ENCODE measurements around the gene PDGFC.

Gene PDGFC, protein sequence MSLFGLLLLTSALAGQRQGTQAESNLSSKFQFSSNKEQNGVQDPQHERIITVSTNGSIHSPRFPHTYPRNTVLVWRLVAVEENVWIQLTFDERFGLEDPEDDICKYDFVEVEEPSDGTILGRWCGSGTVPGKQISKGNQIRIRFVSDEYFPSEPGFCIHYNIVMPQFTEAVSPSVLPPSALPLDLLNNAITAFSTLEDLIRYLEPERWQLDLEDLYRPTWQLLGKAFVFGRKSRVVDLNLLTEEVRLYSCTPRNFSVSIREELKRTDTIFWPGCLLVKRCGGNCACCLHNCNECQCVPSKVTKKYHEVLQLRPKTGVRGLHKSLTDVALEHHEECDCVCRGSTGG

DNA sequence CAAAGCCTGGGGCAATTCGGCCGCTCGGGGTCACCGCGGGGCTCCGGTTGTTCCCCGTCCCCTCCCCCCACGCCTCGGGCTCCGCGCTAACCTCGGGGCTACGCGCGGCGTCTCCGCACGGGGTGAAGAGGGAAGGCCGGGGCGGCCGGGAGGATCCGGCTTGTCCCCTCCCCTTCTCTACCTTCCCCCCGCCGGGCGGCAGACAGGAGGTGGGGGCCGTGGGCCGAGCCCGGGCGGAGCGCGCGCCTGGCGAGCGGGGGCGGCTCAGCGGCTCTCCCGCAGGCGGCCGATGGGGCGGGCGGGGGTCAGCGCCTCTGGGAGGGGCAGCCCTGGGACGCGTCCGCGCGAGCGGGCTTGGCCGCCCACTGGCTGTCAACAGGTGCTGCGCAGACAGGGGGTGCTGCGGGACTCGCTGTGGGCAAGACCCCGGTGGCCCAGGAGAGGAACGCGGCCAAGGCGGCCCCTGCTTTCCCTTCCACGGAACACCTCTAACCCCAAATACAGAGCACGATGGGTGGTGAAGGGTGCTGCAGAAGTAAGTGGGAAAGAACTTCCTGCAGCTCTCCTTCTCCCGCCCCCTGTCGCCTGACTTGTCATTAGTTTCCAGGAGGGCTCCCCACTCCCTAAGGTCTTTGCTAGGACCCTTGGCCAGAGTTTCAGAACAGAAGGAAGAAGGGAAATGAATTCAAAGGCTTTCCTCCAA, at the start of gene PDGFC:
Gene PDGFC (minus strand): TSS at position 124 of the 703 bp plus-strand sequence. CDS start 896 bp downstream, outside the sequence.
- no peak for DNase-seq

DNA sequence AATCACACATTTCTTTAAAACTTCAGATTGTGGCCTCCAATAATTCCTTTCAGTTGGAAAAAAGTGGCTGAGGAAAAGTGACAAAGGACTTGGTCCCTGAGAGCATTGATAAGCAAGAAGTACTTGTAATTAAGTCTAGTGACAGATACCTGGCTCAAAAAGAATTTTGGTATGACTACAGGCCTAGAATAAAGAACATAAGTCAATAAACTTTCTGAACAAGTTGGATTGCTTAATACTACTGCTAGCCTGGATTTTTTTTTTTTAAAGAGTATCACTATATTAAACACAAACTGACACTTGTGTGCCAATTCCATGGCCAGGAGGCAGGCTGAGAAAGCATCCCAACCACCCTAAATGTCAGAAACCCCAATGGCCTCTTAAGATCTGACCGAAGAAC, 49.3 kb upstream of the PDGFC start:
- DNase-seq, result no peak

DNA sequence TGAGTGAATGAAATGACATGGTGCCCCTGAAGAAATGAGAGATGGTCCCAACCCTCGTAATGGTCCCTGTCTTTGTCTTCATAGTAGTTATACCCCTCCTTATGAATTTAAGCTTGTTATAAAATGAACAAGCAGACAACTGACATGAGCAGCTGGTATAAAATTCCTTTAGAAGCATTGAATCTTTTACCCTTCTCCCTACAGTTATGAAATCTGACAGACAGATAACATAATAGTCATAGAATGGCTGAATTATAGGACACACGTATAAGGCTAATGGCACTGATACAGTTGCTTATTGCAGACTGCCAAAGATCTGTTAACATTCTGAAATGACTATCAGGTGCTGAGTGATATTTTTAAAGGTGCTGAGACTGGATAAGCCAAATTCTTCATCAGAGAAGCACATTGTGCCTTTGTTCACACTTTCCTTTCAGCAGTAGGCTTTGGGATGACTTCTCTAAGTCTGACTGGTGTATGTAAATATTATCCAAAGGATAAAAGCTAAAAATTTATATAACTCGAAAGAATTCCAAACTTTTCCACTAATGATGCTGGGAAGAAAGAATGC, 47.4 kb upstream of the PDGFC start:
- DNase-seq, result no peak

DNA sequence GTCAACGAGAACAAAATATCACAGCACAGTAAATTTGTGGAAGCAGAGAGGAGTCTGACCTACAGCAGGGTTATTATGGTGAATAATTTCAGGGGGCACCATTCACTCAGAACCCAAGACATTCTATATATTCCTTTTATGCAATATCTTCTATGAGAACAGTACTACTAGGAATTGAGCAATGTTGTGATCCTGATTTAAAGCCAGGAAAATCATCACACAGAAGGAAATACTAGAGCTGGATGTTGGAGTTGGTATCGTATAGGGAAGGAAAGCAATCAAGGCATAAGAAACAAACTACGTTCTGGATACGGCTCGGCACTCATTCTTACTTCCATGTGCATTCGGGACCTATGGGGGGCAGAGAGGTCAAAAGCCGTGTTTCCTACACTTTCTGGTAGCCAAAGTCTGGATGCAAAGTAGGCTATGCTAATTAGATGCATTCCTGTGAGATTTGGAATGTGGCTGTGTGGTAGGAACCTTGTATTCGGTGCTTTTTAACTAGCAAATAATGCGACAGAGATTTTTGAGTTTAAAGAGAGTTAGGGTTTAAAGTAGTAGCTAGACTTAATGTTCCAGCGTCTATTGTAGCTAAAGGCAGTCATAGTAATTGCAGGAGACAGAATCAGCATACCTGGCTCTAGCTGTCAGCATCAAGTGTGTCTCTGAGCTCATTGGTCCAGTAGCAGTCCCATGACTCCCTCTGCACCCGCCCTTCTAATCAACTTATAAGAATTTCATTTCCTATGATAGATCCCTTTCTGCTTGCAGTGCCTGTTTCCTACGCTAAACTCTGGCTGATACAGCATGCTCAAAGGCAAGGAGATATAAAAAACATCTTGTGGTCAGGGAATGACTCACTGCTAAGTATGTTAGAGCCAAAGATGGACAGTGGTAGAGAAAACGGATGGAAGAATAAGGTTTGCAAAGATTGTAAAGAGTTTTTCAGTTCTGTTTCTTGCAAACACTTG, 43.3 kb upstream of the PDGFC start:
- DNase-seq, result no peak

DNA sequence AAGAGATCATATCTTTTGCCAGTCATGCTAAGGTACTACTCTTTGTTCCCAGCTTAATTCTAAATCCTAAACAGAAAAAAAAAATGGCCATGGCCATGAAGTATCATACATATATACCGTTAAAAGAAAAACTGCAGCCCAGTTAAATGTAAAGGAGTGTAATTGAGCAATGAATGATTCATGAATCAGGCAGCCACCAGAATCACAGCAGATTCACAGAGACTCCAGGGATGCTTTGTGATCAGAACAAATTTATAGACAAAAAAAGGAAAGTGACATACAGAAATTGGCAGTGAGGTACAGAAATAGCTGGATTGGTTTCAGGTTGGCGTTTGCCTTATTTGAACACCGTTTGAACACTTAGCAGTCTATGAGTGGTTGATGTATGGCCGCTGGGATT, 42.1 kb upstream of the PDGFC start:
- no peak for DNase-seq

DNA sequence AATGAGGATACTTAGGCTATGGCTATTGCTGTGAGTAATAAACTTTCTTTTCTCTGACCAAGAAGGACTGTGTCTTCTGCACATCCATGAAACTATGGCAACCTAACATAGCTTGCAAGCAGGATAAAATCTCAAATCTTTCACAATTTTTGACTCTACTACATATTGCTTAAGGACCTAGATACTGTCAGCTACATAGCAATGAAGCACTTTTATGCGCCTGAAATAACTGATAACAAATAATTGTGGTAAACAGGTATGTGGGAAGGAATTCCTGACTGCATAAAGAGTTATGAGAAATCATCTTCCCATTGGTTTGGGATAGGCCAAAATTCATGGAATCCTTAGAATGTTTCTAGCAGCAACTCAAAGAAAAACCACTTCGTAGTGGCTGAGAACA, 41.2 kb upstream of the PDGFC start:
- no peak for DNase-seq

DNA sequence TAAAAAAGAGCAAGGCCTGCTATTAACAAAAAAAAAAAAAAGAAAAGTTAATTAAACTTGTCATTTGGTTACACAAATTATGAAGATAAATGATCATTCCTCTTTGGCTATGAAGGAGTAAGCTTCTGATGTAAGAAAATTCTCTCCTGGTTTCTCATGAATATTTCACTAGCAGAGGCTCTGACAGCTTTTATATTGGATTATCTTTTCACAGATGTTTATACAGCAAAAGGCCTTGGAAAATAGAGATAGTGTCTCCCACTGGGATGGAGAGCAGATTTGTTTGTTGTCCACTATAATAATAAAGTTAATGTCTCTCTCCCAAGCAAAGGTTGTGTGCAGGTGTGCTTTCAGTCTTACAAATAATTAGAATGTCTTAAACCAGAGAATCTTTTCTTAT, 40.7 kb upstream of the PDGFC start:
- DNase-seq, result no peak

DNA sequence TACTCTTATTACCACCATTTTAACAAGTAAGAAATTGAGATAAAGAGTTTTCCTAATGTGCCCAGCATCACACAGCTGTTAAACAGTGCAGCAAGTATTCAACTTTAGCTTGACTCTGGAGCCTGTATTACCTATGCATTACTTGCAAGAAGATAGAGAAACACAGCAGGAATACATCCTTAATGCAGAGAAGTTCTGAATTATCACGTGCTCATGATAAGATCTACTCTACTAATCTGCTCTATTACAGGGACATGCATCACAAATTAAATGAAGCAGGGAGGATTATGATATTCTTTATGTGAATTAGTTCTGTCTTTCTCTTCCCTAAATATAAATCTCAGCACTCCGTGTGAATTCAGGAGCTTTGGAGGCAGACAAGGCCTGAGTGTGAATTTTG, 39.0 kb upstream of the PDGFC start:
- no peak for DNase-seq

DNA sequence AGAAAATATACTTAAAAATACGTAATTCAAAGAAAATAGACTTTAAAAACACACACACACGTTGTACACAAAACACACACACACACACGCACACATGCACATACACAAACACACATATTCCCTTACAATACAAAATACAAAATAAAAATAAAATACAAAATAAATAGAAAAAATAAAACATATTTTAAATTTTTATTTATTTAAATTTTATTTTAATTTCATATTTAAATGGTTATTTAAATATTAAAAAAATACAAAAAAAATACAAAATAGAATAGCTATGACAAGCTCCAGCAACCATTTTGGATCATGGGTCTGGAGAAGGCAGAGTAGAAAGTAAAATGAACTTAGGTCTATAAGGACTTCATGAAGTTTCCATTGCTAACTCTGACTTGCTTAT, 34.2 kb upstream of the PDGFC start:
- DNase-seq, result no peak

DNA sequence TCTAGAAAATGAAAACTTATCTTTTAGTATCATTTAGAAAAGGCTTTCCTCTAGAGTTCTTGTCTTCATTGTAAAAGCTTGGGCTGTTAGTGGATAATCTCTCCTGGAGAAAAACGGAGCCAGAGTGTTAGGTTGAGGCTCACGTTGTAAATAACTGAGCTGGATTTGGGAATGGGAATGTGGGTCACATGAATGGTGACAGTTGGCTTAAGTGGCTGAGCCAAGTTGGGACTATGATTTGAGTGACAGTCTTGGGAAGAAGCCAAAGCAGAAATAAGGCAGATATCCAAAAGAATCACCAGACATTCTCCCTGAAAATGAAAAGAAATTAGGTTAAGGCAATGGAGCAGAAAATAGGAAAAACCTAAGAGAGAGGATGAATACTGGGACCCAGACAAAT, 33.6 kb upstream of the PDGFC start:
- no peak for DNase-seq

DNA sequence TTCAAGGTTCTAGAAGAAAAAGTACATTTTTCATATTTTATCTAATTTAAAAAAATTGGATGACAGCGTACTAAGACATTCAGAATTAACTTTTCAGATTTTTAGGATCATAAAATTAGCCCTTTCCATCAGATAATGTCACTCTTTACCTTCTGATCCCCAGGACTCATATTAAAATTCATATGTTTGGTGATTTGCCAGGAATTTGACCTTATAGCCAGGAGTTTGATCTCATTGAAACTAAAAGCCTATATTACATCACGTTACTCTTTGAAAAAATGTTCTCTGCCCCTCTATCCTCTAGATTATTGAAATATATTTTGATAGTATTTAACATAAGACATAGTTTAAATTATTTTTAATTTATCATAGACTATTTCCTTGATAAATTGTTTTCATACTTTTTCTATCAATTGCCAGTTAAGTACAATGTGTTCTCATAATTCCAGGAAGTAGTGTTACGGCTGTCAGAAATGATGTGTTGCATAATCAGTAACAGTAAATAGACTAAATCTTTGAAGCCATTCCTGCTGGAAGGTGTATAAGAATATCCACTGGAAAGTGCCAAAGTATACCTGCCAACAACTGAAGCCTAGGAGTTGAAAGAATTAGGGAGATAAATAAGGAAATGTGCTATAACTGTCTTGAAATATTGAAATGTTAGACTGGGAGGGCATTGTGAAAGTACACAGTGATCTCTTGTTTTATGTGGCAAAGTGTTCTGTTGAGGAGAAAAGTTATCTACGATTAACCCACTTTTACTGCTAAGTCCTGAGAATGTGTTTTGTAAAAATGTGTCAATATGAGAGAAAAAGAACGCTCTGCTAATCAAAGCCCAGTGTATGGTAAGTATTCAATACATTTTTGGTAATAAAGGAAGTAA, 32.9 kb upstream of the PDGFC start:
- no peak for DNase-seq

DNA sequence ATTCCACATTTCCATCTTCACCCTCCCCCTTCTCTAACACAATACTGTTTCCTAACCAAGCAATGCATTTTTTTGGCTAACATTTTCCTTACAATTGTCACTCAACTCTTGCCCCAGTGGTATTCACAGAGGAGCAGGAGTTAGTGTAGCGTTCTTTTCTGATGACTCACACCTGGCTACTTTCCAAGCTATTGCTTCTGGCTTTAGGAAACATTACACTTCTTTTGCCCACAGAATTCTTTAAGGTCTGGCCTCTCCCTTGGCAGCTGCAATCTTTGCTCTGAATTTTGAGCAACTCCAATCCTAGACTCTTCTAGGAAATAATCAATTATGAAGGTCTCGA, 27.5 kb upstream of the PDGFC start:
- DNase-seq, result no peak

DNA sequence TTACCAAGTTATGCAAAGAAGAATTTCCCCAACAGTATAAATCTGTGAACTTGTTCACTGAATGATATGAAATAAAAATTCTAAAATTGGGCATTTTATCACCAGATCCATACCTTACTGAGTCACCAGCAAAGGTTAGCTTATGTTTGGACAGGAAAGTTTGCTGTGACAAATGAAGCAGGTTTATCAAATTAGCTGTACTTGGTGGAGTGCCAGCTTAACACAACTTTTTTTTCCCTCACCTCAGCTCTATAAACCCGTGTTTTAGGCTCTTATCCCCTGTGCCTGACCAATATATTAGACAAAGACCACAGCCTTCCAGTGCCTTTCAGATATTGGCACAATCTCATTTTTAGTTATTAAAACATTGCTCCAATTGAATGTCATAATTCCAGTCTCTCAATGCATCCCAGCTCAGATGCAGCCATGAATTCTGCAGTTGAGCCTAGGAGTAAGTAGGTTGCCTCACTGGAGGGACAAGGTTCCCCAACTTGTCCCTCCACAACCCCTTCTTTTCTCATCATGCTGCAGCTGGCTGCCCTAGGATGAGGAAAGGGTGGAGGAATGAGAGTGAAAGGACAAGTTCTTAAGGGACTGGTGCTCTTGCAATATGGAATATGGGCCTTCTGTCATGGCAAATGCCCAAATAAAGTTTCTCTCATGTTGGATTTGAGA, 27.0 kb upstream of the PDGFC start:
- DNase-seq, result no peak

DNA sequence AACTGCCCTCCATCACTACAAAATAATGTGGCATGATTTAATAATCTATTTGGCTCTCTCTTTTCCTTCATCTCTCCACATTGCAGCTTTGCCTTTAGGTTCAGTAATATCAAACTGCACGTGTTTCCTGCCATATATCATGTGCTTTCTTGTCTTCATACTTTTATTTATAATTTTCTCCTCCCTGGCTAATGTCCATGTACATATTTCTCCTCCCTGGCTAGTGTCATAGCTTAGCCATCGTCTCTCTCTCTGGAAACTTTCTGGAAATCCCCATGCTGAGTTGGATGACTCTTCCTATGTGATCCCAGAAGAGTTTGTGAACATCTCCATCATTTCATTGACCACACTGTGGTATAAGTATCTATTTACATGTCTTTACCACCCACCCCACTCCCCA, 21.3 kb upstream of the PDGFC start:
- DNase-seq, result no peak

DNA sequence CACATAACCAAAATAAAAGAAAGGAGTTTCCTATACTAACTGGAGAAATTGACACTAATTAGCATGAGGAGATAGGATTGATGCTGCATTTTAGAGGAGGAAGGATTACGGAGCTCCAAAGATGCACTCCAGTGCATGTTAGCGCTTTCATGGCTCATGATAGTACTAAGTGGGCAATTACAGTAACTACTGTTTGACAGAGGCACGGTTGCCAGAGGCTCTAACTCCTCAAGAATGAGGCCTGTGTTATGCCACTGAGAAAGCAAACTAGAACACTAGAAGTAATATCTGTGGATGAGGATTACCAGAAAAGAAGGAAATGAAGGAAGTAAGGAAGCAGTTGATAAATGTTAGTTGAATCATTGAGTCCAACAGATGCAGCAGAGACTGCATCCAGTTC, 19.6 kb upstream of the PDGFC start:
- DNase-seq, result no peak

DNA sequence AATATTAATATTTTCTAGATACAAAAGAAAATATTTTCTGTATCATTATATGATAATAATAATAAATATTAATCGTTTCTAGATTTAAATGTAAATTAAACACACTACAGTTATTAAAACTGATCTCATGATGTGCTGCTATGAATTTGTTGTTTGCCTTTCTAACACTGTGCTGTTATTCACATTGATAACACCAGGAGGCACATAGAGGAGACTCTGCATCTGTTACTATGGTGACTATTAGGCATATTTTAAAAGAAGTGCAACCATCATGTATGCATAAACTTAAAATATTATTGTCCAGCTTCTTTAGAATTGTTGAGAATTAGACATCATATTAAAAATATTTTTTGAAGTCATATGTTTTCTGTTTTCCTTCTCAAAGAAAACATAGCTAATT, 11.8 kb upstream of the PDGFC start:
- DNase-seq, result no peak

DNA sequence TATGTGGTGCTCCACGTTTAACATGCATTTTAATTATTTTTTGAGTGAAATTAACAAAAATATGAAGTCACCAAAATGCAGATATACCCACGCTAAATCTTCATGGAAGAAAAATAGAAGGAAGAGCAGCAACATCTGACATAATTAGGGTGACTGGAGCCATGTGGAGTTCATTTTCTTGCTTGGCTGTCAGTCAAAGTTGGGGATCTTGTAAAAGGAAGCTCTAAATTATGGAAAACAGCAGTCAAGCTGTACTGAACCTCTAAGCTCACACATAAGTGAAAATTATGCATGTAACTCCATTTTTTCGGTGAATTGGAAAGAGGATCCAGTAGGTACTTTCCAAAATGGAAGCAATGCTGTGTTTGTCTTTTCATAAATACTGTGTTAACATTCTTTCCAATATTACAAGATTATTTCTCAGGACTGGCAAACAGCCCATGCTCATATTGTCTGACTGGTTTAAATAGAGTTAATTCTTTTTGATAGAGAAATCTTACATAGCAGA, 9.7 kb upstream of the PDGFC start:
- no peak for DNase-seq

DNA sequence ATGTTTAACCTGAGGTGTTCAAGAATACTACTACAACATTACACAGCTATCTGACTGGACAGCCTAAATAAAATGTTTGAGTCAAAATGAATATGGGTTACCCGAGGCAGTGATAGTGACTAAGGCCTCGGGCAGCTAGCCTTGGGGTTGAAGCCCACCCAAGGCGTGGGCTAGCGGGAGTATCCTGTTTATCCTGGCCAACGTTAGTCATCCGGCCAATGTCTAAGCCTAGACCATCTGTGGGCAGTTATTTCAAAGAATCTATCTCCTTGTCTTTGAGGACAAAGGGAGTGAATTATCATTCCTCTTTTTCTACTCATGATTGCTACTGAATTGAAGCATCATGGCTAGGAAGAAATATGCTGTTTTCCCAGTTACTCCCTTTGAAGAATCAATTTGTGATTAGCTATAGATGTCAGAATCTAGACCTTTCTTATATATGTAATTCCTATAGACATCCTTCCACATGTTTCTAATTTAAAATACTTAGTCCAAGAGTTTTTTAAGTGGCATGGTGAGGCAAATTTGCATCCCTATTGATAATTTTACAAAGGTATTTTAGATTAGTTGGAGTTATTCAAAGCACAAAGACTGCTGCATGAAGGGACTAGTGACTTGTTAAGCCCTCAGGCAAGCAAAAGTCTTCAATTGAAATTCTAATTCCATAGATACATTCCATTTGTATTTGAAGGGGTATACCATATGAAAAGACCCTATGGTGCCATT, 6.0 kb upstream of the PDGFC start:
- no peak for DNase-seq

DNA sequence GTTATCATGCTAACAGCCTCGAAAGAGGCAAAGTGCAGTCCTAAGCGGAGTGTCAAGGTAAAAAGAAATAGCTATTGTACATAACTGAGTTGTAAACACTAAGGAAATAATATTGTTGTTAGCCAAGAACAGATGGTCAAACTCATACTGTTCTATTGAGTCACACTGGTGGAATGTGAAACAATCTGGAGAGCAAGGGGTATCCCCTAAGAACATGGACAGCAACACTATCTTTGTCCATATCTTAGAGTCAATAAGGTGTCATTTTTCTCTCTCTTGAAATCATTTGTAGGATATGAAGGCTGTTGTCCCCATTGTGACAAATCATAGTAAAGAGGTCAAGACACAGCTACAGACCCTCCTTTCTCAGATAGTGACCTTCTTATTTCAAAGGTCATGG, 4.5 kb upstream of the PDGFC start:
- no peak for DNase-seq

DNA sequence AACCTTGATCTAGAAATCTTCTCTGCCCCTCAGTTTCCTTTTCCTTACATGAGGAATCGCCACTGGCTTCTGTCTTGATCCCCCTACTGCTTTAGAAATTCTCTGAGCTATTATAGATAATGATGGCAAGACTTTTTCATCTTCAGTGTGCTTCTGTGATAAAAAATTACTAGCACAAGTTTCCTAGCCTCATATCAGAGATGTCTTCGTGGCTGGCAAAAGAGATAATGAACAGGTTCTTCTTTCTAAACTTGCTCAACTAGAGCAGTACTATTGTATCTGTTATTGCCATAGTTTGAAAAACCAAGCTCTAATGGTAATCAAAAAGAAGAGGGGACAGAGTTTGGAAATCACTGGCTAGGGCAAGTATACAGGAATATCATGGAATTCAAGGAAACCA, 4.1 kb upstream of the PDGFC start:
- DNase-seq, result no peak

DNA sequence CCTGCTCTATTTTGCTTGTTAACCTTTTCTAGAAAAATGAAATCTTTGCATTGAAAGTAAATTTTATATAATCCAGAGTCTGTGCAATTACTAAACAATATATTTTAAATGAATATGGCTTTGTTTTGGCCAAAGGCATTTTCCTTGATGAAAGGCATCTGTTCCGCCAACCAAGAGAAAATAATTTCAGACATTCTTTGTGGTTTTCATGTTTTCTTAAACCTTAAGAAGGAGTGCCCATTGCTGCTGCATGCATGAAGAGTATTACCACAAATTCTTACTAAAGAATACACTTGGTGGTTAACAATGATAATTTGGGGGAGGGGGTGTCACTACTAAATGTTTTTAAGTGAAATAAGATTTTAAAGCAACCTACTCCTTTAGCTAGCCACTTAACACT, 2.7 kb upstream of the PDGFC start:
- no peak for DNase-seq
